WTC11 (cell line): Measurements from ENCODE around the gene TPM3. TPM values are rescaled to one million over a fixed set of nuclear protein-coding genes. Genes with fewer than 3 reads are reported as not detected.

Experiments
- ATAC-seq: fragments of 200-7000 bp; cut with Tn5 transposase; 2 replicates; pipeline ENCODE4 v1.10.0; 2021; ENCODE audit warnings: mild to moderate bottlenecking, moderate library complexity
- CTCF ChIA-PET: fragments of 300-600 bp; sonication (Branson Sonifier 250); formaldehyde crosslinking; loops from one replicate; lab custom pipeline; 2021; ENCODE audit warnings: antibody characterized with exemption; lab: Charles Lee
- POLR2A ChIA-PET: fragments of 350-600 bp; sonication (Branson Sonifier 250); formaldehyde crosslinking; loops from one replicate; lab custom pipeline; 2021; ENCODE audit warnings: antibody characterized with exemption; lab: Charles Lee
- DNase-seq: peaks from one replicate; pipeline ENCODE4 v3.0.0; 2021; ENCODE audit warnings: low spot score
- H3K27ac Mint-ChIP-seq: 2 replicates; pipeline ENCODE4 v1.8.0; 2021; ENCODE audit warnings: mixed read lengths
- H3K27me3 Mint-ChIP-seq: 2 replicates; pipeline ENCODE4 v1.8.0; 2021; ENCODE audit warnings: low read depth, mild to moderate bottlenecking, moderate library complexity, mixed read lengths
- H3K36me3 Mint-ChIP-seq: 2 replicates; pipeline ENCODE4 v1.8.0; 2021; ENCODE audit warnings: mixed read lengths
- H3K4me1 Mint-ChIP-seq: 2 replicates; pipeline ENCODE4 v1.8.0; 2022; ENCODE audit warnings: mixed read lengths
- H3K4me3 Mint-ChIP-seq: 2 replicates; pipeline ENCODE4 v1.8.0; 2021; ENCODE audit warnings: mild to moderate bottlenecking, moderate library complexity, mixed read lengths
- H3K9me3 Mint-ChIP-seq: 2 replicates; pipeline ENCODE4 v1.8.0; 2021; ENCODE audit warnings: mixed read lengths
- ATF1 ChIP-seq: sonication (generic); formaldehyde crosslinking; IDR thresholded peaks from 2 replicates; pipeline ENCODE4 v1.8.1; 2023; ENCODE audit warnings: mild to moderate bottlenecking, moderate library complexity, missing genetic modification reagents
- CBFB ChIP-seq: sonication (generic); formaldehyde crosslinking; IDR thresholded peaks from 2 replicates; pipeline ENCODE4 v1.8.1; 2022; ENCODE audit warnings: mild to moderate bottlenecking, low read depth, missing genetic modification reagents
- ETV6 ChIP-seq: sonication (generic); formaldehyde crosslinking; IDR thresholded peaks from 2 replicates; pipeline ENCODE4 v1.8.1; 2022; ENCODE audit warnings: mild to moderate bottlenecking, missing genetic modification reagents
- GRHL2 ChIP-seq: fragments of 250-450 bp; sonication (Bioruptor Pico); IDR thresholded peaks from 2 replicates; pipeline ENCODE4 v1.8.0; 2022; ENCODE audit warnings: mild to moderate bottlenecking, moderate library complexity; ENCODE audit not compliant: insufficient replicate concordance, severe bottlenecking
- HMGA2 ChIP-seq: fragments of 250-450 bp; sonication (Bioruptor Pico); IDR thresholded peaks from 2 replicates; pipeline ENCODE4 v1.4.0; 2021; ENCODE audit warnings: mild to moderate bottlenecking, moderate library complexity
- KAT7 ChIP-seq: sonication (generic); formaldehyde crosslinking; IDR thresholded peaks from 2 replicates; pipeline ENCODE4 v1.8.1; 2023; ENCODE audit warnings: missing genetic modification reagents, mild to moderate bottlenecking, borderline replicate concordance
- MXD4 ChIP-seq: fragments of 250-450 bp; sonication (Bioruptor Pico); IDR thresholded peaks from 2 replicates; pipeline ENCODE4 v1.8.0; 2021; ENCODE audit warnings: mild to moderate bottlenecking, moderate library complexity, borderline replicate concordance
- OVOL2 ChIP-seq: fragments of 250-450 bp; sonication (Bioruptor Pico); IDR thresholded peaks from 2 replicates; pipeline ENCODE4 v1.9.0; 2021; ENCODE audit warnings: mild to moderate bottlenecking, borderline replicate concordance
- RORB ChIP-seq: fragments of 250-450 bp; sonication (Bioruptor Pico); IDR thresholded peaks from 2 replicates; pipeline ENCODE4 v1.9.0; 2021; ENCODE audit warnings: mild to moderate bottlenecking
- SOX15 ChIP-seq: fragments of 250-450 bp; sonication (Bioruptor Pico); IDR thresholded peaks from 2 replicates; pipeline ENCODE4 v1.9.0; 2021; ENCODE audit warnings: mild to moderate bottlenecking
- SP1 ChIP-seq: sonication (generic); formaldehyde crosslinking; conservative IDR thresholded peaks from 2 replicates; pipeline ENCODE4 v1.8.1; 2022; ENCODE audit warnings: missing genetic modification reagents
- TEAD1 ChIP-seq: sonication (generic); formaldehyde crosslinking; IDR thresholded peaks from 2 replicates; pipeline ENCODE4 v1.8.0; 2022; ENCODE audit warnings: mild to moderate bottlenecking, missing genetic modification reagents
- ZNF423 ChIP-seq: fragments of 250-450 bp; sonication (Bioruptor Pico); IDR thresholded peaks from 2 replicates; pipeline ENCODE4 v2.1.2; 2022; ENCODE audit warnings: mild to moderate bottlenecking, moderate library complexity
- total RNA-seq: library from RNA; stranded (reverse); gene quantifications from 3 replicates; pipeline ENCODE4 v1.2.3, GENCODE V29; 2021
- TF ChIP-seq, protein P1 (sequence below): fragments of 250-450 bp; sonication (Bioruptor Pico); IDR thresholded peaks from 2 replicates; pipeline ENCODE4 v1.8.0; 2021; ENCODE audit warnings: mild to moderate bottlenecking
- TF ChIP-seq, protein P2 (sequence below): sonication (generic); formaldehyde crosslinking; IDR thresholded peaks from 2 replicates; pipeline ENCODE4 v1.8.0; 2023; ENCODE audit warnings: missing genetic modification reagents
- TF ChIP-seq, protein P3 (sequence below): sonication (generic); formaldehyde crosslinking; IDR thresholded peaks from 2 replicates; pipeline ENCODE4 v1.8.1; 2022; ENCODE audit warnings: low read depth, mild to moderate bottlenecking, moderate library complexity, missing genetic modification reagents, borderline replicate concordance
- TF ChIP-seq, protein P4 (sequence below): sonication (generic); formaldehyde crosslinking; IDR thresholded peaks from 2 replicates; pipeline ENCODE4 v1.8.1; 2022; ENCODE audit warnings: mild to moderate bottlenecking, missing genetic modification reagents, moderate library complexity, borderline replicate concordance
- TF ChIP-seq, protein P5 (sequence below): fragments of 250-450 bp; sonication (Bioruptor Pico); IDR thresholded peaks from 2 replicates; pipeline ENCODE4 v1.9.0; 2021; ENCODE audit warnings: mild to moderate bottlenecking
- TF ChIP-seq, protein P6 (sequence below): fragments of 250-450 bp; sonication (Bioruptor Pico); conservative IDR thresholded peaks from 2 replicates; pipeline ENCODE4 v1.9.0; 2021; ENCODE audit warnings: mild to moderate bottlenecking
- TF ChIP-seq, protein P7 (sequence below): fragments of 250-450 bp; sonication (Bioruptor Pico); IDR thresholded peaks from 2 replicates; pipeline ENCODE4 v1.9.0; 2021; ENCODE audit warnings: mild to moderate bottlenecking

TPM3 gene
- total RNA-seq, 1 experiment from 2014 or later: 614 TPM

DNA sequence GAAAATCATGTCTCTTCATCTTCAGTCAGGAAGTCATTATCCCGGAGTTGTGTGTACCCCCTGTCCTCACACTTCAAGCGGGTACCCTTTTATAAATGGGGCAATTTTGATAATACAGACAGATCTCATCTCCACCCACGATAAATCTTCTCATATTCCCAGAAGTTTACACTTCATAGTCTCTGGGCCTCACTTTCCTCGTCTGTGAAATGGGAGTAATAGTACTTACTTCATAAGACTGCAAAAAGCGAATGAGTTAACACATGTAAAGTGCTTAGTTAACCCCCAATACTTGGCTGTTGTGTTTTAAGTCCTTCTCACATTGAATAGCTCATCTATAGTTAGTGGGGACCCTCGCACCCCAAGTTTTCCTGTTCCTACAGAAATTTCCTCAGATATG, 37.8 kb downstream of the TPM3 start (continued):
- TF ChIP-seq, protein P1, sequence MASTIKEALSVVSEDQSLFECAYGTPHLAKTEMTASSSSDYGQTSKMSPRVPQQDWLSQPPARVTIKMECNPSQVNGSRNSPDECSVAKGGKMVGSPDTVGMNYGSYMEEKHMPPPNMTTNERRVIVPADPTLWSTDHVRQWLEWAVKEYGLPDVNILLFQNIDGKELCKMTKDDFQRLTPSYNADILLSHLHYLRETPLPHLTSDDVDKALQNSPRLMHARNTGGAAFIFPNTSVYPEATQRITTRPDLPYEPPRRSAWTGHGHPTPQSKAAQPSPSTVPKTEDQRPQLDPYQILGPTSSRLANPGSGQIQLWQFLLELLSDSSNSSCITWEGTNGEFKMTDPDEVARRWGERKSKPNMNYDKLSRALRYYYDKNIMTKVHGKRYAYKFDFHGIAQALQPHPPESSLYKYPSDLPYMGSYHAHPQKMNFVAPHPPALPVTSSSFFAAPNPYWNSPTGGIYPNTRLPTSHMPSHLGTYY (CRISPR knock-in tag): no peak

DNA sequence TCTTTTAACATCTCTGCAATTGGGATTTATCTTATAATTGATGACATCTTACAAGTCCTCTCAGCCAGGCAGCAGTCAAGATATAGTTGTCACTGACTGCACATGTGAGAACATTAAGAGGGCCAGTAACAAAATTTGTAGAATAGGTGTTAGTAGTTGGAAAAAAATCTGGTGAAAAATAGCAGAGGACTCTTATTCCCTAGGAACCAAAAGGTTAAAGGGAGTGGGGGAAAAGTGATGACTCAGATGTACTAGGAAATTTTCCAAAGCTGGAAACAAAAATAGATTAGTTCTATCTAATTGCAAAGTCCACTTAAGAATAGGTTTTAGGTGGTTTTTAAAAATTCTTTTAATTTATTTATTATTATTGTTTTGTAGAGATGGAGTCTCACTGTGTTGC, 40.6 kb downstream of the TPM3 start:
- Mint-ChIP-seq H3K27me3 (no peaks in the 10 kb centered on the region), H3K27ac (no peak overlapping the region), H3K9me3 (no peaks in the 10 kb centered on the region), H3K4me3 (no peak overlapping the region), H3K4me1 (peaks cover 16% of the 10 kb centered on the region), H3K36me3 (no peaks in the 10 kb centered on the region)
- CTCF ChIA-PET: interaction anchor here (0.6 kb wide), 1 partner anchor 9 kb away, joined by 4 read pairs; no protein-coding TSS in a partner anchor
- ATAC-seq: no peak
- TF ChIP-seq SOX15 (CRISPR knock-in tag) (no peak), OVOL2 (CRISPR knock-in tag) (no peak), CBFB (CRISPR knock-in tag) (no peak), SP1 (CRISPR knock-in tag) (no peak), HMGA2 (no peak), KAT7 (no peak), ZNF423 (CRISPR knock-in tag) (no peak), MXD4 (CRISPR knock-in tag) (no peak), RORB (no peak), GRHL2 (CRISPR knock-in tag) (no peak), ATF1 (no peak), ETV6 (CRISPR knock-in tag) (no peak), TEAD1 (CRISPR knock-in tag) (no peak)
- TF ChIP-seq, protein P2, sequence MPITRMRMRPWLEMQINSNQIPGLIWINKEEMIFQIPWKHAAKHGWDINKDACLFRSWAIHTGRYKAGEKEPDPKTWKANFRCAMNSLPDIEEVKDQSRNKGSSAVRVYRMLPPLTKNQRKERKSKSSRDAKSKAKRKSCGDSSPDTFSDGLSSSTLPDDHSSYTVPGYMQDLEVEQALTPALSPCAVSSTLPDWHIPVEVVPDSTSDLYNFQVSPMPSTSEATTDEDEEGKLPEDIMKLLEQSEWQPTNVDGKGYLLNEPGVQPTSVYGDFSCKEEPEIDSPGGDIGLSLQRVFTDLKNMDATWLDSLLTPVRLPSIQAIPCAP (CRISPR knock-in tag): no peak
- TF ChIP-seq, protein P3, sequence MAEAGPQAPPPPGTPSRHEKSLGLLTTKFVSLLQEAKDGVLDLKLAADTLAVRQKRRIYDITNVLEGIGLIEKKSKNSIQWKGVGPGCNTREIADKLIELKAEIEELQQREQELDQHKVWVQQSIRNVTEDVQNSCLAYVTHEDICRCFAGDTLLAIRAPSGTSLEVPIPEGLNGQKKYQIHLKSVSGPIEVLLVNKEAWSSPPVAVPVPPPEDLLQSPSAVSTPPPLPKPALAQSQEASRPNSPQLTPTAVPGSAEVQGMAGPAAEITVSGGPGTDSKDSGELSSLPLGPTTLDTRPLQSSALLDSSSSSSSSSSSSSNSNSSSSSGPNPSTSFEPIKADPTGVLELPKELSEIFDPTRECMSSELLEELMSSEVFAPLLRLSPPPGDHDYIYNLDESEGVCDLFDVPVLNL (CRISPR knock-in tag): no peak
- TF ChIP-seq, protein P4, sequence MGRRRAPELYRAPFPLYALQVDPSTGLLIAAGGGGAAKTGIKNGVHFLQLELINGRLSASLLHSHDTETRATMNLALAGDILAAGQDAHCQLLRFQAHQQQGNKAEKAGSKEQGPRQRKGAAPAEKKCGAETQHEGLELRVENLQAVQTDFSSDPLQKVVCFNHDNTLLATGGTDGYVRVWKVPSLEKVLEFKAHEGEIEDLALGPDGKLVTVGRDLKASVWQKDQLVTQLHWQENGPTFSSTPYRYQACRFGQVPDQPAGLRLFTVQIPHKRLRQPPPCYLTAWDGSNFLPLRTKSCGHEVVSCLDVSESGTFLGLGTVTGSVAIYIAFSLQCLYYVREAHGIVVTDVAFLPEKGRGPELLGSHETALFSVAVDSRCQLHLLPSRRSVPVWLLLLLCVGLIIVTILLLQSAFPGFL (CRISPR knock-in tag): no peak
- TF ChIP-seq, protein P5, sequence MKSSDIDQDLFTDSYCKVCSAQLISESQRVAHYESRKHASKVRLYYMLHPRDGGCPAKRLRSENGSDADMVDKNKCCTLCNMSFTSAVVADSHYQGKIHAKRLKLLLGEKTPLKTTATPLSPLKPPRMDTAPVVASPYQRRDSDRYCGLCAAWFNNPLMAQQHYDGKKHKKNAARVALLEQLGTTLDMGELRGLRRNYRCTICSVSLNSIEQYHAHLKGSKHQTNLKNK (CRISPR knock-in tag): no peak
- TF ChIP-seq, protein P6, sequence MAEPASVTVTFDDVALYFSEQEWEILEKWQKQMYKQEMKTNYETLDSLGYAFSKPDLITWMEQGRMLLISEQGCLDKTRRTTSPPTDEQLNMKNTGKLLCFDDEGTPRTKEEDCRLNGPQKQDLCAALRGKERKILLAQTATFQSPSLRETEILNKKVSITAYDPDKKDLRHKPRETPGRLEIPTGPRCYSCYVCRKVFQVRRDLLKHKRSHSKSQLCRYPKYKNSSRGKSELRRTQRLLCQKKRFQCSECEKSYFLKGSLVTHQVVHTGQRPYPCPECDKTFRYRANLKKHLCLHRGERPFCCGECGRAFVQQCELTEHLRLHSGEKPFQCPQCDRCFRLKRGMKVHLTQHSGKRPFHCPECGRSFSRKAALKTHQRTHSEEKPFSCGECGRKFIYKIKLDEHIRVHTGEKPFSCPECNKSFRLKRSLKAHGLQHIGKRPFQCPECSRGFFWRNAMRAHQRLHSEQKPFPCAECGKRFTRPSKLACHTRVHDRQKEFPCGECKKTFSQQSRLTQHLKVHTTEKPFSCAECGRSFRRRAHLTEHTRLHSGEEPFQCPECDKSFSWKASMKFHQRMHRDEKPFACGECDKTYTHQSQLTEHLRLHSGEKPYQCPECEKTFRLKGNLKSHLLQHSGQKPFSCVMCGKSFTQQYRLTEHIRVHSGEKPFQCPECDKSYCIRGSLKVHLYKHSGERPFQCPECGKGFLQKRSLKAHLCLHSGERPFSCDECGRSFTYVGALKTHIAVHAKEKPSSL (CRISPR knock-in tag): no peak
- TF ChIP-seq, protein P7, sequence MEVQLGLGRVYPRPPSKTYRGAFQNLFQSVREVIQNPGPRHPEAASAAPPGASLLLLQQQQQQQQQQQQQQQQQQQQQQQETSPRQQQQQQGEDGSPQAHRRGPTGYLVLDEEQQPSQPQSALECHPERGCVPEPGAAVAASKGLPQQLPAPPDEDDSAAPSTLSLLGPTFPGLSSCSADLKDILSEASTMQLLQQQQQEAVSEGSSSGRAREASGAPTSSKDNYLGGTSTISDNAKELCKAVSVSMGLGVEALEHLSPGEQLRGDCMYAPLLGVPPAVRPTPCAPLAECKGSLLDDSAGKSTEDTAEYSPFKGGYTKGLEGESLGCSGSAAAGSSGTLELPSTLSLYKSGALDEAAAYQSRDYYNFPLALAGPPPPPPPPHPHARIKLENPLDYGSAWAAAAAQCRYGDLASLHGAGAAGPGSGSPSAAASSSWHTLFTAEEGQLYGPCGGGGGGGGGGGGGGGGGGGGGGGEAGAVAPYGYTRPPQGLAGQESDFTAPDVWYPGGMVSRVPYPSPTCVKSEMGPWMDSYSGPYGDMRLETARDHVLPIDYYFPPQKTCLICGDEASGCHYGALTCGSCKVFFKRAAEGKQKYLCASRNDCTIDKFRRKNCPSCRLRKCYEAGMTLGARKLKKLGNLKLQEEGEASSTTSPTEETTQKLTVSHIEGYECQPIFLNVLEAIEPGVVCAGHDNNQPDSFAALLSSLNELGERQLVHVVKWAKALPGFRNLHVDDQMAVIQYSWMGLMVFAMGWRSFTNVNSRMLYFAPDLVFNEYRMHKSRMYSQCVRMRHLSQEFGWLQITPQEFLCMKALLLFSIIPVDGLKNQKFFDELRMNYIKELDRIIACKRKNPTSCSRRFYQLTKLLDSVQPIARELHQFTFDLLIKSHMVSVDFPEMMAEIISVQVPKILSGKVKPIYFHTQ (CRISPR knock-in tag): no peak
- POLR2A ChIA-PET: no interaction called here
- DNase-seq: no peak
